Lung (tissue), 12 donors: ENCODE results near the gene RTEL1. TPM values are rescaled to one million over a fixed set of nuclear protein-coding genes. Genes with fewer than 3 reads are reported as not detected.

Source experiments
- ATAC-seq: fragments of 200-7000 bp; cut with Tn5 transposase; one replicate; pipeline ENCODE4 v1.9.1; 2020; ENCODE audit warnings: moderate number of reproducible peaks; ENCODE audit not compliant: insufficient read depth, low FRiP score
- DNase-seq, 3 donors: peaks; one replicate each; pipeline ENCODE4 v3.0.0-alpha.2; 2013 to 2017
- H3K27ac ChIP-seq, 2 donors: one replicate each; pipeline ENCODE4 v1.5.1; 2013; ENCODE audit warnings: mild to moderate bottlenecking in 2 of 2, moderate library complexity in 2 of 2, control low read depth in 1 of 2, inconsistent platforms in 1 of 2, low read depth in 1 of 2, low read length in 1 of 2
- H3K27me3 ChIP-seq, 3 donors: one replicate each; pipeline ENCODE4 v1.5.1; 2013; ENCODE audit warnings: low read length in 2 of 3; ENCODE audit not compliant: control insufficient read depth in 3 of 3, insufficient read depth in 3 of 3
- H3K36me3 ChIP-seq, 4 donors: one replicate each; pipeline ENCODE4 v1.5.1; 2013; ENCODE audit warnings: low read length in 4 of 4, mild to moderate bottlenecking in 1 of 4, moderate library complexity in 1 of 4; ENCODE audit not compliant: control insufficient read depth in 4 of 4, insufficient read depth in 4 of 4
- H3K4me1 ChIP-seq, 5 donors: one replicate each; pipeline ENCODE4 v1.5.1; 2013; ENCODE audit warnings: low read length in 5 of 5, mild to moderate bottlenecking in 2 of 5, moderate library complexity in 1 of 5; ENCODE audit not compliant: control insufficient read depth in 5 of 5, insufficient read depth in 5 of 5
- H3K4me3 ChIP-seq: one replicate; pipeline ENCODE4 v1.5.1; 2013; ENCODE audit warnings: mild to moderate bottlenecking, control low read depth, moderate library complexity
- H3K9ac ChIP-seq, 2 donors: one replicate each; pipeline ENCODE4 v1.5.1; 2013; ENCODE audit warnings: low read length in 2 of 2, control low read depth in 1 of 2; ENCODE audit not compliant: insufficient read depth in 1 of 2
- H3K9me3 ChIP-seq, 4 donors: one replicate each; pipeline ENCODE4 v1.5.1; 2013; ENCODE audit warnings: low read length in 3 of 4, mild to moderate bottlenecking in 1 of 4, moderate library complexity in 1 of 4; ENCODE audit not compliant: control insufficient read depth in 4 of 4, insufficient read depth in 3 of 4
- CTCF ChIP-seq: IDR thresholded peaks from 2 replicates; pipeline ENCODE4 v1.5.1; 2012; ENCODE audit warnings: mild to moderate bottlenecking; ENCODE audit errors: control extremely low read depth, extremely low read depth
- WGBS, 2 donors: extraction: QIAGEN DNeasy Blood & Tissue Kit; methylation state at CpG; one replicate each; pipeline ENCODE4 v1.1.7; 2013; 5-methylcytosine and 5-hydroxymethylcytosine counted together
- polyA plus RNA-seq, 2 donors: library from polyadenylated mRNA; stranded (reverse); fragments of 200-250 nt; gene quantifications; one replicate each; pipeline ENCODE4 v1.2.1, GENCODE V29; 2013
- total RNA-seq, 2 donors: library from RNA; depleted of rRNA in 1 of 2; stranded (reverse); fragments of >200 nt in 1 of 2; gene quantifications; one replicate each; pipeline ENCODE4 v1.2.1, GENCODE V29; 2014 to 2021
- donor health status: control.
- donor health status: control.
- donor health status: Bipolar disorder and iron deficiency.
- donor health status: healthy.
- donor health status: DM: yes; HTN: yes; CAD: no.

Gene RTEL1
- total and polyA plus RNA-seq, 4 donors: 12.4 to 45.8 (median 17.7) TPM

- no peaks in the 10 kb centered on the region for H3K27me3 ChIP-seq
- ATAC-seq: no peak
- TF ChIP-seq CTCF: no peak
- no peak overlapping the region for H3K4me3 ChIP-seq
- H3K27ac ChIP-seq: peak overlapping the region; percentile 84 to 95
- H3K9ac ChIP-seq: no peak overlapping the region
- H3K9me3 ChIP-seq: no peaks in the 10 kb centered on the region
- H3K36me3 ChIP-seq: peaks cover 0 to 4% (median 0%) of the 10 kb centered on the region in 4 donors
- peaks cover 0 to 46% (median 0%) of the 10 kb centered on the region in 5 donors for H3K4me1 ChIP-seq
- 65 to 85% methylated on average over 31 of the region's 31 CpGs for WGBS, 2 donors
- DNase-seq: no peak
Measured at GRCh38 chr20:63688228-63689045, 30.3 kb downstream of the RTEL1 start.

GRCh38 chr20:63689046-63690002 lies 31.2 kb downstream of the RTEL1 start:
- WGBS, 2 donors: 94 to 95% methylated on average over 39 to 44 of the region's 44 CpGs
- H3K27ac ChIP-seq: peak overlapping the region in 1 of 2 donors; percentile 95
- ATAC-seq: no peak

More at GRCh38 chr20:63689046-63690002, 31.2 kb downstream of the RTEL1 start:
- H3K4me3 ChIP-seq: no peak overlapping the region
- H3K36me3 ChIP-seq: peaks cover 0 to 7% (median 1%) of the 10 kb centered on the region in 4 donors
- H3K4me1 ChIP-seq: peaks cover 0 to 46% (median 0%) of the 10 kb centered on the region in 5 donors
- no peak overlapping the region for H3K9ac ChIP-seq
- no peaks in the 10 kb centered on the region for H3K9me3 ChIP-seq
- no peak for TF ChIP-seq CTCF
- H3K27me3 ChIP-seq: no peaks in the 10 kb centered on the region
- no peak for DNase-seq
